Stimulated activated CD4-positive, alpha-beta T cell treated with anti-CD3 and anti-CD28 coated beads, Interleukin-4, amount 100 ng/mL, for 4 hours (primary cell): Measurements from ENCODE around the gene AP1G1.
A peak's percentile ranks its signal among the peaks of the same experiment; 100 is the strongest.

Experiments used
- DNase-seq, 2 experiments: peaks; one replicate each; pipeline ENCODE4 v3.0.0-alpha.2; 2020

The AP1G1 gene

GRCh38 chr16:71754108-71754507 lies 54.5 kb downstream of the AP1G1 start:
- no peak for DNase-seq

GRCh38 chr16:71748226-71748625 lies 60.4 kb downstream of the AP1G1 start:
- no peak for DNase-seq

- DNase-seq: peak in 1 of 2 experiments; percentile 9
Observed at GRCh38 chr16:71746442-71747046, 62.1 kb downstream of the AP1G1 start.

GRCh38 chr16:71738855-71739254 lies 69.8 kb downstream of the AP1G1 start:
- DNase-seq: no peak

- no peak for DNase-seq
Observed at GRCh38 chr16:71737501-71737900, 71.1 kb downstream of the AP1G1 start.

- DNase-seq: no peak
Observed at GRCh38 chr16:71734511-71734910, 74.1 kb downstream of the AP1G1 start.

- DNase-seq: no peak
Observed at GRCh38 chr16:71732587-71732986, 76.0 kb downstream of the AP1G1 start.

- DNase-seq: no peak
Observed at GRCh38 chr16:71727551-71728324, 80.9 kb downstream of the AP1G1 start.

- DNase-seq: no peak
Observed at GRCh38 chr16:71726476-71727315, 81.9 kb downstream of the AP1G1 start.

- DNase-seq: no peak
Observed at GRCh38 chr16:71724320-71724751, 84.3 kb downstream of the AP1G1 start, which contains the start of gene PHLPP2. TSS of gene PHLPP2 (minus strand) at chr16:71724701. CDS start at chr16:71714795, 9,906 bp downstream.

GRCh38 chr16:71723537-71724319 lies 84.9 kb downstream of the AP1G1 start:
- peak; percentile 69 to 81 for DNase-seq

- DNase-seq: peak; percentile 44 to 48
Observed at GRCh38 chr16:71722801-71723536, 85.7 kb downstream of the AP1G1 start.

- DNase-seq: no peak
Observed at GRCh38 chr16:71721066-71721740, 87.4 kb downstream of the AP1G1 start.

- DNase-seq: no peak
Observed at GRCh38 chr16:71712501-71712900, 96.1 kb downstream of the AP1G1 start.

GRCh38 chr16:71711789-71712188 lies 96.8 kb downstream of the AP1G1 start:
- no peak for DNase-seq

GRCh38 chr16:71709229-71709781 lies 99.3 kb downstream of the AP1G1 start:
- DNase-seq: no peak

GRCh38 chr16:71708696-71709095 lies 99.9 kb downstream of the AP1G1 start:
- DNase-seq: no peak

- DNase-seq: no peak
Observed at GRCh38 chr16:71707199-71707598, 101.4 kb downstream of the AP1G1 start.

- no peak for DNase-seq
Observed at GRCh38 chr16:71706046-71706445, 102.6 kb downstream of the AP1G1 start.

- no peak for DNase-seq
Observed at GRCh38 chr16:71703333-71703732, 105.3 kb downstream of the AP1G1 start.

GRCh38 chr16:71700831-71701230 lies 107.8 kb downstream of the AP1G1 start:
- no peak for DNase-seq
